Colonic mucosa (tissue), 4 donors: Measurements from ENCODE around the gene ZNF302. TPM values are rescaled to one million over a fixed set of nuclear protein-coding genes. Genes with fewer than 3 reads are reported as not detected.
"Not testable (repeated sequence)": the region's sequence is repeated elsewhere in the genome, so short reads cannot be mapped to it uniquely, and the experiment has no call there.

ENCODE experiments used
- DNase-seq: peaks from one replicate; pipeline ENCODE4 v3.0.0-alpha.2; 2020
- H3K27ac ChIP-seq: fragments of 200-600 bp; one replicate; pipeline ENCODE4 v1.8.0; 2021
- H3K27me3 ChIP-seq: fragments of 200-600 bp; one replicate; pipeline ENCODE4 v1.8.0; 2021
- H3K36me3 ChIP-seq: fragments of 200-600 bp; one replicate; pipeline ENCODE4 v1.8.0; 2021
- H3K4me1 ChIP-seq: fragments of 200-600 bp; one replicate; pipeline ENCODE4 v1.8.0; 2021; ENCODE audit warnings: mild to moderate bottlenecking
- H3K4me3 ChIP-seq: fragments of 200-600 bp; one replicate; pipeline ENCODE4 v1.8.0; 2021
- H3K9ac ChIP-seq, 2 donors: one replicate each; pipeline ENCODE4 v1.7.0; 2013; ENCODE audit warnings: control low read depth in 2 of 2, low read depth in 2 of 2, low read length in 2 of 2
- H3K9me3 ChIP-seq: fragments of 200-600 bp; one replicate; pipeline ENCODE4 v1.8.0; 2021
- CTCF ChIP-seq: fragments of 200-600 bp; IDR thresholded peaks from one replicate; pipeline ENCODE4 v1.8.0; 2022; ENCODE audit warnings: antibody characterized with exemption, mild to moderate bottlenecking
- intact Hi-C: fragments of 100-400 bp; cut with DNase I; formaldehyde crosslinking; loops from one replicate; pipeline ENCODE4 v1.14.1; 2022
- total RNA-seq, 2 donors: library from RNA; stranded (reverse); fragmentation: NEBNext Ultra II Directional in 1 of 2; extraction: Animal tissue kit (Norgen Biotek cat#: 25700) in 1 of 2; gene quantifications; one replicate each; pipeline ENCODE4 v1.2.1, GENCODE V29; 2021
- donor health status: healthy.
- donor health status: DM: no; HTN: no; CAD: no.
- donor health status: DM: no; HTN: no; CAD: no.

ZNF302 gene
- total RNA-seq, 2 donors from 2014 or later: 11.8 to 12.6 TPM

- DNase-seq: no peak
- no peak overlapping the region for H3K9ac ChIP-seq
- no peaks in the 10 kb centered on the region for H3K27me3 ChIP-seq
- H3K27ac ChIP-seq: peak overlapping the region; percentile 96
- TF ChIP-seq CTCF: no peak
- peaks cover 7% of the 10 kb centered on the region for H3K36me3 ChIP-seq
- intact Hi-C loops: loop anchor here (5.0 kb wide), 2 partner anchors 54 to 94 kb away; partner anchors contain the start of genes ZNF181 and ZNF599
- no peaks in the 10 kb centered on the region for H3K4me1 ChIP-seq
- H3K4me3 ChIP-seq: peak overlapping the region; percentile 71
- H3K9me3 ChIP-seq: peaks cover 5% of the 10 kb centered on the region
These were observed 943 bp downstream of the ZNF302 start for GRCh38 chr19:34678421-34678820.

GRCh38 chr19:34681478-34681877, 4.0 kb downstream of the ZNF302 start:
- DNase-seq: no peak
- no peaks in the 10 kb centered on the region for H3K27me3 ChIP-seq
- peaks cover 12% of the 10 kb centered on the region for H3K36me3 ChIP-seq
- intact Hi-C loops: no loop called here
- H3K27ac ChIP-seq: no peak overlapping the region
- TF ChIP-seq CTCF: no peak
- no peak overlapping the region for H3K9ac ChIP-seq
- H3K4me3 ChIP-seq: no peak overlapping the region
- H3K4me1 ChIP-seq: no peaks in the 10 kb centered on the region
- peaks cover 5% of the 10 kb centered on the region for H3K9me3 ChIP-seq

GRCh38 chr19:34685266-34685665, 7.8 kb downstream of the ZNF302 start:
- H3K36me3 ChIP-seq: peaks cover 12% of the 10 kb centered on the region
- H3K9ac ChIP-seq, intact Hi-C loops, H3K4me3 ChIP-seq, H3K27ac ChIP-seq, H3K27me3 ChIP-seq, DNase-seq, H3K9me3 ChIP-seq, H3K4me1 ChIP-seq: not testable (repeated sequence)

- DNase-seq: no peak
- Histone ChIP-seq H3K9ac (no peak overlapping the region), H3K27me3 (no peaks in the 10 kb centered on the region), H3K36me3 (peaks cover 12% of the 10 kb centered on the region), H3K4me1 (no peaks in the 10 kb centered on the region), H3K9me3 (no peaks in the 10 kb centered on the region), H3K4me3 (no peak overlapping the region), H3K27ac (no peak overlapping the region)
- intact Hi-C loops: no loop called here
- no peak for TF ChIP-seq CTCF
These were observed 9.0 kb downstream of the ZNF302 start for GRCh38 chr19:34686455-34686854.

- no peak for TF ChIP-seq CTCF
These were observed 9.9 kb downstream of the ZNF302 start for GRCh38 chr19:34687348-34687747.

GRCh38 chr19:34688592-34688991, 11.1 kb downstream of the ZNF302 start:
- no peak for DNase-seq
- intact Hi-C loops: no loop called here
- Histone ChIP-seq H3K9ac (no peak overlapping the region), H3K4me3 (no peak overlapping the region), H3K27ac (no peak overlapping the region), H3K27me3 (no peaks in the 10 kb centered on the region), H3K4me1 (no peaks in the 10 kb centered on the region), H3K9me3 (no peaks in the 10 kb centered on the region), H3K36me3 (peaks cover 3% of the 10 kb centered on the region)
- TF ChIP-seq CTCF: no peak

More at GRCh38 chr19:34687348-34687747, 9.9 kb downstream of the ZNF302 start:
- peaks cover 12% of the 10 kb centered on the region for H3K36me3 ChIP-seq
- intact Hi-C loops: no loop called here
- H3K4me1 ChIP-seq: no peaks in the 10 kb centered on the region
- H3K27ac ChIP-seq: no peak overlapping the region
- no peak overlapping the region for H3K9ac ChIP-seq
- DNase-seq: no peak
- H3K4me3 ChIP-seq: no peak overlapping the region
- no peaks in the 10 kb centered on the region for H3K9me3 ChIP-seq
- no peaks in the 10 kb centered on the region for H3K27me3 ChIP-seq
